Central memory CD4-positive, alpha-beta T cell (primary cell): ENCODE measurements around the gene GPN1.
"Not testable (repeated sequence)": the region's sequence is repeated elsewhere in the genome, so short reads cannot be mapped to it uniquely, and the experiment has no call there.

Experiments used
- DNase-seq: peaks from one replicate; pipeline ENCODE4 v3.0.0; 2022
- total RNA-seq, 3 experiments: gene quantifications; one replicate each; lab custom pipeline; 2026; lab: John Stamatoyannopoulos, UW

GPN1 gene
- 23.0 to 64.7 (median 36.0) reads per million in 3 experiments for total RNA-seq

- peak; percentile 95 for DNase-seq
Observed at GRCh38 chr2:27628767-27629709, at the start of gene GPN1, which contains the start of gene CCDC121. Gene GPN1 (plus strand): TSS chr2:27629050. CDS start chr2:27629059, 9 bp downstream. Gene CCDC121 (minus strand): TSS chr2:27629012. CDS start chr2:27627799, 1,213 bp downstream.

DNA sequence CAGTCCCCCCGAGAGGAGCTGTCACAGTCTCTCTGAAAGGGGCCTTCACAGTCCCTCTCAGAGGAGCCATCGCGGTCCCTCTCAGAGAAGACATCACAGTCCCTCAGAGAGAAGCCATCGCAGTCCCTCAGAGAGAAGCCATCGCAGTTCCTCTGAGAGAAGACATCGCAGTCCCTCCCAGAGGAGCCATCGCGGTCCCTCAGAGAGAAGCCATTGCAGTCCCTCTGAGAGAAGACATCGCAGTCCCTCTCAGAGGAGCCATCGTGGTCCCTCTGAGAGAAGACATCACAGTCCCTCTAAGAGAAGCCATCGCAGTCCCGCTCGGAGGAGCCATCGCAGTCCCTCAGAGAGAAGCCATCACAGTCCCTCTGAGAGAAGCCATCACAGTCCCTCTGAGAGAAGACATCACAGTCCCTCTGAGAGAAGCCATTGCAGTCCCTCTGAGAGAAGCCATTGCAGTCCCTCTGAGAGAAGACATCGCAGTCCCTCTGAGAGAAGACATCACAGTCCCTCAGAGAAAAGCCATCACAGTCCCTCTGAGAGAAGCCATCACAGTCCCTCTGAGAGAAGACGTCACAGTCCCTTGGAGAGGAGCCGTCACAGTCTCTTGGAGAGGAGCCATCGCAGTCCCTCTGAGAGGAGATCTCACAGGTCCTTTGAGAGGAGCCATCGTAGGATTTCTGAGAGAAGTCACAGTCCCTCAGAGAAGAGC is 47.3 kb upstream of the GPN1 start:
- DNase-seq: no peak

GRCh38 chr2:27582129-27582694 is 46.6 kb upstream of the GPN1 start:
- no peak for DNase-seq

- DNase-seq: peak; percentile 76
Observed at GRCh38 chr2:27582695-27583389, 46.0 kb upstream of the GPN1 start, which contains the start of gene ZNF512. Gene ZNF512 (plus strand): TSS chr2:27583042. CDS start chr2:27583113, 71 bp downstream.

- DNase-seq: no peak
Observed at GRCh38 chr2:27583390-27583915, 45.4 kb upstream of the GPN1 start.

- DNase-seq: no peak
Observed at GRCh38 chr2:27584597-27584996, 44.3 kb upstream of the GPN1 start.

- no peak for DNase-seq
Observed at GRCh38 chr2:27587025-27587424, 41.8 kb upstream of the GPN1 start.

- DNase-seq: no peak
Observed at GRCh38 chr2:27588308-27588707, 40.5 kb upstream of the GPN1 start.

DNA sequence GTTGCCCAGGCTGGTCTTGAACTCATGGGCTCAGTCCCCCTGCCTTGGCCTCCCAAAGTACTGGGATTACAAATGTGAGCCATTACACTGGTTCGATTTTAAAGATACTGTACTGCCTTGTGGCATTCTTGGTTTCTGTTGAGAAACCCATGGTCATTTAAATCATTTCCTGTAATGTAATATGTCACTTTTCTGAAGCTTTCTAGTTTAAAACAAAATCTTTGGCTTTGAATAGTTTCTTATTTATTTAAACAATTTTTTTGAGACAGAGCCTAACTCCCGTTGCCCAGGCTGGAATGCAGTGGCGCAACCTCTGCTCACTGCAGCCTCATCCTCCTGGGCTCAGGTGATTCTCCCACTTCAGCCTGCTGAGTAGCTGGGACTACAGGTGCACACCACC is 37.1 kb upstream of the GPN1 start:
- DNase-seq: no peak

- DNase-seq: no peak
Observed at GRCh38 chr2:27593240-27593639, 35.6 kb upstream of the GPN1 start.

GRCh38 chr2:27594020-27594703 is 34.7 kb upstream of the GPN1 start:
- not testable (repeated sequence) for DNase-seq

DNA sequence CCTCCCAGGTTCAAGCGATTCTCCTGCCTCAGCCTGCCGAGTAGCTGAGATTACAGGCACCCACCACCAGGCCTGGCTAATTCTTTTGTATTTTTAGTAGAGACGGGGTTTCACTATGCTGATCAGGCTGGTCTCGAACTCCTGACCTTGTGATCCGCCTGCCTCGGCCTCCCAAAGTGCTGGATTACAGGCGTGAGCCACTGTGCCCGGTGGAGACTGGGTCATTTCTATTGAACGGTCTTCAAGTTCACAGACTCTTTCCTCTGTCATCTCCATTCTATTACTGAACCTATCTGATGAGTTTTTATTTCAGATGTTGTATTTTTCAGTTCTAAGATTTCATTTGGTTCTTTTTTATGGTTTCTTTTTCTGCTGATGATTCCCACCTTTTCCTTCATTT is 33.4 kb upstream of the GPN1 start:
- DNase-seq: not testable (repeated sequence)

- no peak for DNase-seq
Observed at GRCh38 chr2:27596627-27597026, 32.2 kb upstream of the GPN1 start.

- no peak for DNase-seq
Observed at GRCh38 chr2:27606611-27607010, 22.2 kb upstream of the GPN1 start.

DNA sequence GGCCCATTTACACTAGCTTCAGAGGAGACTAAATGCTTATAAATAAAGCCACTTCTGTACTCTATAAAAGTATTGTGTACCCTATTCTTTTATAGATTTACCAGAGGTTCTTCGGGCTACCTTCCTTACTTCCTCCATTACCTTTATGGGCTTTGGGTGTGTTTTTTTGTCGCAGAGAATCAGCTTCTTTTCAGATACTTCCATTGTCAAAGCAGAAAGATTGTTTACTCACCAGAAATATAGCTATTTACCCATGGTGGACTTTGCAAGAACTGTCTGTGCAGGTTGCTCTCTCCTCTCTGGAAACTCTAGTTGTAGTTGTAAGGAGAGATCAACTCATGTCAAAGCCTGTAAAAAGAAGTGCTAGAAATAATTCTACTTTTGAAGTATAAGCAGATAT is 14.9 kb upstream of the GPN1 start:
- no peak for DNase-seq

DNA sequence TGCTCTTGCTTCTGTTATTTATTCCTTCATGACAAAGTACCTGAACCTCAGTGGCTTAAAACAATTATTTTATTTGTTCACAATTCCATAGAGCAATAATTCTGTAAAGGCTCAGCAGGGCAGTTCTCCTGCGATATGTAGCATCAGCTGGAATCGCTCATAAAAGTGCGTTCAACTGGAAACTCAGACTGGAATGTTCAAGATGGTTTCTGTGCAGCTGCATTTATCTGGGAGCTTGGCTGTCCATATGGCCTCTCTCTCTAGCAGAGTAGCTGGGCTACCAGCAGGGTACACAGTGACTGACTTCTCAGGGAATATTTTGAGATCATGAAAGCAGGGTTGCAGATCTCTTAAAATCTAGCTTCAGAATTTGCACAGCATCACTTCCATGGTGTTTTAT is 13.5 kb upstream of the GPN1 start:
- no peak for DNase-seq

- no peak for DNase-seq
Observed at GRCh38 chr2:27621524-27621923, 7.3 kb upstream of the GPN1 start.

DNA sequence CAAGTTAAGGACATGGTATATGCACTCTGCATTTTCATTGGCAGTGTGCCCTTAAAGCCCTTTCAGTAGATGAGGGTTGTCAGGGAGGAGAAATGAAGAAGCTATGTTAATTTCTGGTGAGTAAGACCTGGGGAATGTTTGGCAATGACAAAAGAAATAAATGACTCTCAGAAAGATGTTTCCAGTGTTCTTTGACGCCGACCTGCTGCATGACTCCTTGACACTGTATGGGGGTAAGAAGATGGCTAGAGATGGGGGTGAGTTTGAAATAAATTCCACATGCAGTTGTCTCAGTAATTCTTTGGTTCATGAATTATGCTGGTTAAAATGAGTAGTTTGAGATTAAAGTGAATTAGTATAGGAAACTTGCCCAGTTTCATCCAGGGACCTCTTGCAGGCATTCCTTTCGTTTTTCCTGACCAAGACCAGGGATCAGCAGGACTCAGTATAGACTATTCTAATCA is 5.9 kb upstream of the GPN1 start:
- DNase-seq: no peak

- DNase-seq: no peak
Observed at GRCh38 chr2:27624943-27625342, 3.9 kb upstream of the GPN1 start.

GRCh38 chr2:27626323-27626722 is 2.5 kb upstream of the GPN1 start:
- not testable (repeated sequence) for DNase-seq

DNA sequence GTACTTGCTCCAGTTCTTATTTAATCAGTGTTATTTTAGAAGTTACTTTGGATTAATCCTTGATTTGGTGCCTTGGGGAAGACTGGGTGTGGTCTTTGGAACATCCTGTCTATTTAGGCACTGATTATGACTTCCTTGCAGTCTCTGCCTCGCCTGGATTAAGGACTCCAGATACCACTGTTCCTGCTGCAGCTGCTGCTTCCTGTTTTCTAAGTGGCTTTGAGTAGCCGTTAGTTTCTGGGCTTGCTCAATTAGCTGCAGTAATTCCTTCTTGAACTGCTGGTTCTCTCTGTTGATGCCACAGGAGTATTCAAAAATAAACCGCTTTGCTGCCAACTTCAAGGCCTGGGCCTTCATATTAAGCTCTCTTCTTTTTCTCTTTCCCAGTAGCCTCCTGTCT is 1.9 kb upstream of the GPN1 start:
- not testable (repeated sequence) for DNase-seq
